Fibroblast of villous mesenchyme (primary cell): ENCODE measurements around the gene POMT1. TPM values are rescaled to one million over a fixed set of nuclear protein-coding genes. Genes with fewer than 3 reads are reported as not detected.
"Not testable (repeated sequence)": the region's sequence is repeated elsewhere in the genome, so short reads cannot be mapped to it uniquely, and the experiment has no call there.

Source experiments
- DNase-seq: peaks from one replicate; pipeline ENCODE4 v3.0.0-alpha.2; 2010; ENCODE audit warnings: low read depth
- H3K4me3 ChIP-seq: 2 replicates; pipeline ENCODE4 v1.5.1; 2011; ENCODE audit warnings: low read depth, mild to moderate bottlenecking, low read length
- CTCF ChIP-seq: IDR thresholded peaks from 2 replicates; pipeline ENCODE4 v1.5.1; 2012; ENCODE audit warnings: low read depth, mild to moderate bottlenecking, low read length; ENCODE audit not compliant: insufficient read depth
- total RNA-seq: library from RNA; depleted of rRNA; stranded (reverse); fragments of >200 nt; gene quantifications from 2 replicates; pipeline ENCODE4 v1.2.3, GENCODE V29; 2012

The POMT1 gene
- total RNA-seq: 27.1 and 36.3 TPM in 2 replicates

GRCh38 chr9:131502781-131503625, at the start of gene POMT1:
POMT1 (plus strand) TSS chr9:131502918; CDS start chr9:131504219, 1,301 bp downstream.
- TF ChIP-seq CTCF: no peak
- H3K4me3 ChIP-seq: peak within 1 kb of the TSS; percentile 88
- DNase-seq: peak; percentile 77

- TF ChIP-seq CTCF: no peak
- no peak for DNase-seq
- no peak overlapping the region for H3K4me3 ChIP-seq
Measured at GRCh38 chr9:131454028-131454427, 48.7 kb upstream of the POMT1 start.

GRCh38 chr9:131455655-131456054, 47.1 kb upstream of the POMT1 start:
- not testable (repeated sequence) for H3K4me3 ChIP-seq, DNase-seq

GRCh38 chr9:131457746-131458145, 45.0 kb upstream of the POMT1 start:
- TF ChIP-seq CTCF: no peak
- no peak for DNase-seq
- H3K4me3 ChIP-seq: no peak overlapping the region

- H3K4me3 ChIP-seq: no peak overlapping the region
- no peak for DNase-seq
- TF ChIP-seq CTCF: no peak
Measured at GRCh38 chr9:131459056-131459455, 43.7 kb upstream of the POMT1 start.

- no peak for TF ChIP-seq CTCF
- DNase-seq: no peak
- H3K4me3 ChIP-seq: no peak overlapping the region
Measured at GRCh38 chr9:131461166-131461565, 41.6 kb upstream of the POMT1 start.

GRCh38 chr9:131464354-131465000, 38.2 kb upstream of the POMT1 start:
- no peak for TF ChIP-seq CTCF
- no peak for DNase-seq
- no peak overlapping the region for H3K4me3 ChIP-seq
